ENCODE results near the gene ELK4.
"Not testable (repeated sequence)": the region's sequence is repeated elsewhere in the genome, so short reads cannot be mapped to it uniquely, and the experiment has no call there.

ELK4 gene

DNA sequence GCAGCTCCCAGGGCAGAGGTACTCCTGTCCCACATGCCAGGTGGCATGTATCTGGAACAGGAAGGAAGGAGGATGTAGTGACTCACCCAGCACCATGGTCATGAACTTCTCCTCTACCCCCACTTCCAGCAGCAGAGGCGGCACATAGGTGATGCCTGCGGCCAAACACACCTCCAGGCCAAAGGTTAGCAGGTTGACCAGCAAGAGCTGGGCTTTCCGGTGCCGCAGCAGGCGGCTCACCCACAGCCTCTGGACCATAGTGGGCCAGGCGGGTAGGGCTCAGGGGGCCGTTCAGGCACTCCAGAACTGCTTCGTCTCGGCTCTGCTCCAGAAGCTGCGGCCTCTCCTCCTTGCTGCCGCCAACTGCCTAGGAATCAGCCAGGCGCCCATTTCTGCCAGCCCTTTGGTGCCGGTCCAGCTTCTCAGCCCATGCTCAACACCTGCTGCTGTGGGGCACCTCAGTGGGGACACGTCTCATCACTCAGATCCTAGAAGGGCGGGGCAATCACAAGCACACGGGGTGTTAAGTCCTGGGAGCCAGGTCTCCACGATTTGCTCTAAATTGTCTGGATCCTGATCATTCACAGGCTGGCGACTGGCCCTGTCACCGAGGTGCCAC is 32.7 kb upstream of the ELK4 start:
- DNase-seq: no peak

- no peak for DNase-seq
These were observed 31.6 kb upstream of the ELK4 start for GRCh38 chr1:205663286-205663936.

DNA sequence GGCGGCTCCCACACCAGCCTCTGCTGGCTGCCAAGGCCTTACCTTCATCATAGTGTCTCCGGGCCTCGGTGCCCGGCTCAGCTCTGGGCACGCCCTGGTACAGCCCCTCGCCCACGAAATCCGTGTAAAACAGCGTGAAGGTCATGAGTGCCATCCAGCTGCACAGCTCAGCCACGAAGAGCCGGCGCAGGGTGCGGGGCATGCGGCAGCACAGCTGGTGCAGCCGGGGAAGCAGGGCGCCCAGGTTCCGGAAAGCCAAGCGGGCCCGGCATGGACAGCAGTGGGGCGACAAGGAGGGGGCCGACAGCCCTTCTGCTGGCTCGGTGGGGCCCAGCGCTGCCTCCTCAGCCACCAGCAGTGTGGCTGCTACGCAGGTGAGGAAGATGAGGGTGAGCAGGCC is 31.0 kb upstream of the ELK4 start:
- no peak for DNase-seq

- no peak for DNase-seq
These were observed 30.4 kb upstream of the ELK4 start for GRCh38 chr1:205662135-205662738.

GRCh38 chr1:205661429-205662134 is 29.8 kb upstream of the ELK4 start:
- no peak for DNase-seq

DNA sequence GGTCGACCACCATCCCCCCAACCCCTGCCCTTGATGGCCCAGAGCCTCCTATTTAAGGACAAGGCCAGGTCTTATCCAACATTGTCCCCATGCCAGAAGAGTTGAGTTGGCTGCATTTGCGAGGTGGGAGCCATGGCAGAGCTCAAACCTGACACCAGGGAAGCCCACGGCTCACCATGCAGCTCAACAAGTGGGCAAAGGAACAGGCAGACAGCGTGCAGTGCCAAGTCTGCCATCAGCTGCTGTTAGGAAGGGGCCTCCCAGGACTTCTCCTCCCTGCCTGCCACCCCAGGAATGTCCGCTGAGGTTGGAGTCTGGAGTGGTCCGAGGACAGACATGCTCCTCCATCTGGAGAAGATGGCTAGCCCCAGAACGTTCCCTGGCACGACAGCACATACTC is 28.6 kb upstream of the ELK4 start:
- DNase-seq: no peak

GRCh38 chr1:205658943-205659581 is 27.3 kb upstream of the ELK4 start:
- peak; percentile 74 for DNase-seq

DNA sequence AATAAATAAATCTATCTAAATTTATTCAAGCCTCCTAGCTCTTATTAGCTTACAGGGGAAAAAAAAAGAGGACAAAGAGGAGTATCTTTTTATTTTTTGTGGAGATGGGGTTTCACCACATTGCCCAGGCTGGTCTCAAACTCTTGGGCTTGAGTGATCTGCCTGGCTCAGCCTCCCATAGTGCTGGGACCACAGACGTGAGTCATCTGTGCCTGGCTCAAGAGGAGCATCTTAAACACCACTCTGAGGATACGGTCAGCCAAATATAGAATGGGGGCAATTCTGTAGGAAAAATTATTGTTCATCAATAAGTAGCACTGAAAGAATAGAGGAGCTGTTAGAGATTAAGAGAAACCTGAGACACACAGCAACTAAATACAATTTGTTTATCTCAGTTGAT is 24.4 kb upstream of the ELK4 start:
- DNase-seq: no peak

GRCh38 chr1:205652984-205653383 is 21.2 kb upstream of the ELK4 start:
- DNase-seq: no peak

DNA sequence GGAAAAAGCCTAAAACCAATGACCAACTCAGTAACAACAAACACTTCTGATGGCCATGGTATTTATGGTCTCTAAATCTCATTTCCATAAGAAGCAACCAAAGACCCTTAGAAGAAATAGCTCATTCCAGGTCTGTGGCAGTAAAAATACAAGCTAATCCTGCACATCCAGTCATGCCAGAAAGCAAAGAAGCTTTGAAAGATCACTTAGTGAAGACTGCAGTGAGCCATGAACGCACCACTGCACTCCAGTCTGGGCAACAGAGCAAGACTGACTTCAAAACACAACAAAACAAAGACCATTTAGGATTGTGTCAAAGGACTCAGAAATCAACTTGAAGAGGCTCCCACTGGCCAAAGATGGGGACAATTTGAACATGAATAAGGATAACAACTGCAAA is 18.4 kb upstream of the ELK4 start:
- no peak for DNase-seq

DNA sequence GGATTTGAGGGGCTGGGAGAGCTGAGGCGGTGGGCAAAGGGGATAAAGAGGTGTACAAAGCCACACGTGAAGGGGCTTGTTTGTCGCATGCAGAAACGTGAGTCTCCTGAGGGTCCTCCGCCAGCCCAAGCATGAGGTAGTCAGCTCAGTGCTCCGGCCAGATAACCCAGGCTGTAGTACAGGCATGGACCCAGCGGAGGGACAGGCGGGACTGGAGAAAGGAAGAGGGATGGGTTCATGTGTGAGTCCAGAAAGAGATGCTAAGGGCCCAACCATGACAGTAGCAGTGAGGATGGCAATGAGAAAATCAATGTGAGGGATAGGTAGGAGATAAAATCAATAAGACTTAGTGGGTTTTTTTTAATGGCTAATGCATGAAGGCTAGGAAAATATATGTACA is 13.7 kb upstream of the ELK4 start:
- DNase-seq: no peak

DNA sequence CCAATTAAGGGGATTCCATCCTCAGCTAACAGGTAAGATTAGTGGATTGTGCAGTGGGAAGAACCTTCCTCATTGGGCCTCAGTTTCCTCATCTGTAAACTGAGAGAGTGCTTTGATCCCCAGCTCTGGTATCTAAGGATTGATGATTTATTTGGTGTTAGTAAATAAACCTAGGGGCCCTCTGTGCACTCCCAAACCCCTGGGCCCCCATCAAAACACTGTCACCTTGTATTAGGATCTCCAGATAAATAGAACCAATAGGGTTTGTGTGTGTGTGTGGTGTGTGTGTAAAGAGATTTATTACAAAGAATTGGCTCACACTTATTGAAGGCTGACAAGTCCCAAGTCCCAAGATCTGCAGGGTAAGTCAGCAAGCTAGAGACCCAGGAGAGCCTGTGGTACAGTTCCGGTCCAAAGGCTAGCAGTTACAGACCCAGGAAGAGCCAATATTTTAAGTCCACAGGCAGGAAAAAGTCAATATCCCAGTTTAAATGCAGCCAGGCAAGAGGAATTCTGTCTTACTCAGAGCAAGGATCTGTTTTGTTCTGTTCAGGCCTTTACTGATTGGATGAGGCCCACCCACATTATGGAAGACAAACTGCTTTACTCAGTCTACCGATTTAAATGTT is 11.0 kb upstream of the ELK4 start:
- no peak for DNase-seq

DNA sequence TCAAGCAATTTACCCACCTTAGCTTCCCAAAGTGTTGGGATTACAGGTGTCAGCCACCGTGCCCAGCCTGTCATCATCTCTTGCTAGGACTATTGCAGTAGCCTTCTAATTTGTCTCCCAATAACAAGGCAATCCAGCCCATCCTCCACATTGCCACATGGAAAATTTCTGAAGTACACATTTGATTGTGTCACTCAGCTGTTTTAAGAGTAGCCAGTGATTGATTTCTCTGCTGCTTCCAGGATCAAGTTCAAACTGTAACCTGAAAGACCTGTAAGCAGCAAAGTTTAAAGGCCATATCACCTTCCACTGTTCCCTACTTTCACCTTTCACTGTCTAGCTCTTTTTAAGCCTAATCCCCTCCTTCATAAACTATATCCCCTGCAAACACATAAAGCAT is 7.8 kb upstream of the ELK4 start:
- no peak for DNase-seq

DNA sequence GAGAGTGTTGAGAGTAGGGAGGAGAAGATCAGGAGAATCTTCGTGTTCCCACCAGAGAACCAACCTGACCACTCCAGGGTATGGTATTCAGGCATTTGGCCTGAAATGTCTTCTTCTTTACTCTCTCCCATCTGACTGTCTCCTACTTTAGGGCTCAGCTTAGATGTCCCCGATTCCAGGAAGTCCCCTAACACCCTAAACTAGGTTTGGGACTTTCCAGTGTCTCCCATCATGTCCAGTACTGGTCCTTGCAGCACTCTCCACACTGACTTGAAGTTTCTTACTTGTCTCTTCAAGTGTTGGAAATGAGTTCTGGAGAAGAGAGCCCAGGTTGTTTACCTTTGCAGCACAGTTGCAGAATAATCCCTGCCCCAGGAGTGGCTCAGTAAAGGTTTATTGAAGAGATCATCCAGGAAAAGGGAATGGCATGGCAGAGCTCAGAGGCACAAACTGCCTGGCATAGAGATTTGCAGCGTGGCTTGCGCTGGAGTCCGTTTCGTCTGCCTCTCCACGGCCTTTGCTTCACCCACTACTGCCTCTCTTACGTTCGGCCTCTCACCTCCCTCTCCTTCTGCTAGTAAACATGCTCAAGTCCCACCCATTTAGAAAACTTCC is 6.2 kb upstream of the ELK4 start:
- DNase-seq: no peak

- DNase-seq: no peak
These were observed 4.9 kb upstream of the ELK4 start for GRCh38 chr1:205636732-205637131.

- DNase-seq: not testable (repeated sequence)
These were observed 4.3 kb upstream of the ELK4 start for GRCh38 chr1:205636138-205636530.

DNA sequence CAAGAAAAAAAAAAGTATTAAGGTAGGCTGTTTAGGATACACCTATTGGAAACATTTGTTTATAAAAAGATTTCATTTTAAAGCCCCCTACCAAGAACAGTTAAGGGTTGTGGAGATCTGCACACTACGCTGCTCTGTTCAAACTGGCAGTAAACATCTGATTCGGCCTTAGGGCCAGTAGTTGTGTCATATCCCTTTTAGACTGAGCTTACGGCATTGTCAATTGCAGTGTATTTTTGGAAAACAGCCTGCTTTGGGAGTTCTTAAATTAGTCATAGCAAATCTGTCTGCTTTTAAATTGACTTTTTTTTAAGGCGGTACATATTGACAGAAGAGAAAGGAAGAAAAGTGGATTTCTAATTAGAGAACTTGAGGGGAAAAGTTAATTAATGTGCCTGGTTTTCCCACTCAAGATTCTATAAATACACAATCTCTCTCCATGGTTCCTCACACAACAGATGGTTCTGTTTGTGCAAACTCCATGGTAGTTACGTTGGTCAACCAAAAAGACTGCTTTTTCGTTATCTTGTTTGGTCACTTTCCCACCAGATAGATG is 1.7 kb upstream of the ELK4 start:
- no peak for DNase-seq

DNA sequence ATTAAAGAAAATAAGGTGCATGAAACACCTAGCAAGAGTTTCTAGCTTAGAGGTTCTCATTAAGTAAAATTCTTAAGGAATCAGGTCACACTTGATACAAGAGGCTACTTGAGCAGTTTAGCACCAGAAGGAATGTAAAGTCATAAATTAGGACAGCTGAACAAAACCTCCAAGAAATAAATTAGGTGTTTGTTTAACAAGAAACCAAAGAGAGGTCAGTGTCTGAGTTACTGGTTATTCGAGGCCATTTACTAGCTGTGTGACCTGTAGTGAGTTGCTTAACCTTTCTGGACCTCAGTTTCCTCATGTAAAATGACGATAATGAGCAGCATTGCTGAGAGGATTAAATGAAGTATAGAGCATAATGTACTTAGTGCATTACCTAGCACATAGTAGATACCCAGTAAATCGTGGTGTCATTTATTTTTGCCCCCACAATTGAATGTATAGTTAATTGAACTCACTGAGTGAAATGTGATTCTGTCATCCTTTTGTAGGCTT is 908 bp upstream of the ELK4 start:
- no peak for DNase-seq

GRCh38 chr1:205631010-205631767 is 622 bp downstream of the ELK4 start:
- DNase-seq: peak; percentile 89

DNA sequence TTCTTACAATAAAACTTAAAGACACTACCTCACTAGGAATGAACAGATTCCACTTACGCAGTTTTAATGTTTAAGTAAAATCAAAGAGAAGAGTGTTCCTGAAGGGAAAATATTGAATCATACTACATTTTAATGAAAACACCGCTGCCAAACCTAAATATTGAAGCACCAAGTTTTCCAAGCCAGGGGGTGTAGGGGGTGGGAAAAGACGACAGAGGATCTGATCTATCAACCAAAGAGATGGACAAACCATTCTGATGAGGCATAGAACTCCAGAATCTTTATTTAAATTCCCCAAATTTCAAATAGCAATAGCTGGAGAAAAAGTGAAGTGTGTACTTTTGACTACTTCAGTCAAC is 1.2 kb downstream of the ELK4 start:
- no peak for DNase-seq

- peak; percentile 40 for DNase-seq
These were observed 1.6 kb downstream of the ELK4 start for GRCh38 chr1:205630241-205630640.

All from CD4-positive, alpha-beta T cell treated with Interleukin-21 for 1 hour (primary cell).